ENCODE data around the gene TSPAN31. TPM values are rescaled to one million over a fixed set of nuclear protein-coding genes. Genes with fewer than 3 reads are reported as not detected.

Gene TSPAN31
- total RNA-seq, 1 donor from 2014 or later = 18.6 TPM

DNA sequence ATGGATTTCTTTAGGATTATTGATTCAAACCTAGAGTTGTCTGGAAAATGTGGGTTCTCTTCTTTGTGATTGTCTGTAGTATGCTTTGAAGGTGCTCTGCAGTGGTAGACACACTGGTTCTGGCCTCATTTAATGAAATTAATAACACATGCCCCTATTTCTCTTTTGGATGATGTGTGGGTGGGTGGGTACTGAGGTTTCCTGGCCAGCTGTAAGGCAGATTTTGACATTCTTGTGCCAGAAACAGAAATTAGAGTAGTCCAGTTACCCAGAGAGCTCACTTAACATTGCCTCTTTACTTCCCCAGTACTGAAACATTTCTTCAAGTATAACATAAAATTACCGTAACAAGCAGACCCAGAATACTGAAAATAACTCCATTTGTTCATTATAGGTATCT lies 52.2 kb downstream of the TSPAN31 start:
- Histone ChIP-seq H3K4me1 (ENCODE audit: insufficient read depth, low read length) (peaks cover 13% of the 10 kb centered on the region), H3K9me3 (ENCODE audit: insufficient read depth, low read depth, low read length) (no peaks in the 10 kb centered on the region), H3K4me3 (ENCODE audit: insufficient read depth, low read depth, low read length) (no peak overlapping the region), H4K20me1 (ENCODE audit: insufficient read depth, low read length) (no peaks in the 10 kb centered on the region), H3K79me2 (ENCODE audit: insufficient read depth, low read length) (no peaks in the 10 kb centered on the region), H2AFZ (ENCODE audit: low read depth, low read length) (no peak overlapping the region), H3K36me3 (ENCODE audit: insufficient read depth, low read length) (peaks cover 21% of the 10 kb centered on the region), H3K27ac (ENCODE audit: low read depth, low read length) (no peak overlapping the region), H3K4me2 (ENCODE audit: low read length) (no peak overlapping the region), H3K27me3 (ENCODE audit: insufficient read depth, low read length) (no peaks in the 10 kb centered on the region), H3K9ac (ENCODE audit: low read length) (no peak overlapping the region)
- H3K4me3 Mint-ChIP-seq (ENCODE audit: unreplicated experiment) = no peak overlapping the region
- H3K4me1 Mint-ChIP-seq (ENCODE audit: low read depth, unreplicated experiment) = peaks cover 9% of the 10 kb centered on the region
- DNase-seq (ENCODE audit: low read depth) = no peak
- FAIRE-seq = no peak
- H3K27ac Mint-ChIP-seq (ENCODE audit: unreplicated experiment) = no peak overlapping the region
- H3K9me3 Mint-ChIP-seq (ENCODE audit: unreplicated experiment) = no peaks in the 10 kb centered on the region
- H3K36me3 Mint-ChIP-seq (ENCODE audit: low read depth, unreplicated experiment) = peaks cover 19% of the 10 kb centered on the region
- TF ChIP-seq, protein P1, sequence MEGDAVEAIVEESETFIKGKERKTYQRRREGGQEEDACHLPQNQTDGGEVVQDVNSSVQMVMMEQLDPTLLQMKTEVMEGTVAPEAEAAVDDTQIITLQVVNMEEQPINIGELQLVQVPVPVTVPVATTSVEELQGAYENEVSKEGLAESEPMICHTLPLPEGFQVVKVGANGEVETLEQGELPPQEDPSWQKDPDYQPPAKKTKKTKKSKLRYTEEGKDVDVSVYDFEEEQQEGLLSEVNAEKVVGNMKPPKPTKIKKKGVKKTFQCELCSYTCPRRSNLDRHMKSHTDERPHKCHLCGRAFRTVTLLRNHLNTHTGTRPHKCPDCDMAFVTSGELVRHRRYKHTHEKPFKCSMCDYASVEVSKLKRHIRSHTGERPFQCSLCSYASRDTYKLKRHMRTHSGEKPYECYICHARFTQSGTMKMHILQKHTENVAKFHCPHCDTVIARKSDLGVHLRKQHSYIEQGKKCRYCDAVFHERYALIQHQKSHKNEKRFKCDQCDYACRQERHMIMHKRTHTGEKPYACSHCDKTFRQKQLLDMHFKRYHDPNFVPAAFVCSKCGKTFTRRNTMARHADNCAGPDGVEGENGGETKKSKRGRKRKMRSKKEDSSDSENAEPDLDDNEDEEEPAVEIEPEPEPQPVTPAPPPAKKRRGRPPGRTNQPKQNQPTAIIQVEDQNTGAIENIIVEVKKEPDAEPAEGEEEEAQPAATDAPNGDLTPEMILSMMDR (IDR thresholded peaks at IDR 0.05; ENCODE audit: insufficient read depth, low read depth, low read length) = no peak
- TF ChIP-seq EZH2 (IDR thresholded peaks at IDR 0.05; ENCODE audit: insufficient read depth, low read length) = no peak
- H3K27me3 Mint-ChIP-seq (ENCODE audit: low read depth, unreplicated experiment) = no peaks in the 10 kb centered on the region

- peaks cover 24% of the 10 kb centered on the region for H3K36me3 ChIP-seq (ENCODE audit: insufficient read depth, low read length)
- TF ChIP-seq, protein P1 (IDR thresholded peaks at IDR 0.05; ENCODE audit: insufficient read depth, low read depth, low read length) = no peak
- no peak for TF ChIP-seq EZH2 (IDR thresholded peaks at IDR 0.05; ENCODE audit: insufficient read depth, low read length)
- H3K79me2 ChIP-seq (ENCODE audit: insufficient read depth, low read length) = no peaks in the 10 kb centered on the region
- Mint-ChIP-seq H3K36me3 (ENCODE audit: low read depth, unreplicated experiment) (peaks cover 17% of the 10 kb centered on the region), H3K4me1 (ENCODE audit: low read depth, unreplicated experiment) (peaks cover 9% of the 10 kb centered on the region), H3K4me3 (ENCODE audit: unreplicated experiment) (no peak overlapping the region), H3K27ac (ENCODE audit: unreplicated experiment) (no peak overlapping the region), H3K27me3 (ENCODE audit: low read depth, unreplicated experiment) (no peaks in the 10 kb centered on the region), H3K9me3 (ENCODE audit: unreplicated experiment) (no peaks in the 10 kb centered on the region)
- FAIRE-seq (no peak), DNase-seq (ENCODE audit: low read depth) (no peak)
- H3K9me3 ChIP-seq (ENCODE audit: insufficient read depth, low read depth, low read length) = no peaks in the 10 kb centered on the region
- H3K27me3 ChIP-seq (ENCODE audit: insufficient read depth, low read length) = no peaks in the 10 kb centered on the region
- H3K4me2 ChIP-seq (ENCODE audit: low read length) = no peak overlapping the region
- H4K20me1 ChIP-seq (ENCODE audit: insufficient read depth, low read length) = no peaks in the 10 kb centered on the region
- H3K9ac ChIP-seq (ENCODE audit: low read length) = no peak overlapping the region
- H2AFZ ChIP-seq (ENCODE audit: low read depth, low read length) = no peak overlapping the region
- no peak overlapping the region for H3K4me3 ChIP-seq (ENCODE audit: insufficient read depth, low read depth, low read length)
- peaks cover 13% of the 10 kb centered on the region for H3K4me1 ChIP-seq (ENCODE audit: insufficient read depth, low read length)
- H3K27ac ChIP-seq (ENCODE audit: low read depth, low read length) = no peak overlapping the region
Measured at GRCh38 chr12:57797933-57798332, 53.1 kb downstream of the TSPAN31 start.

Small RNA genes lying within 50 kb of the gene (microRNA-seq; reads per million reads assigned to microRNA genes)
- gene MIR6759 = not detected

Other genes with a start within 250 kb of the TSPAN31 start
- 42.6 and 45.1 TPM in 2 replicates for gene DDIT3, start 224.5 kb upstream of the TSPAN31 start, total RNA-seq
- gene MBD6, start 222.2 kb upstream of the TSPAN31 start, total RNA-seq = 55.3 and 58.5 TPM in 2 replicates
- gene DCTN2, start 197.8 kb upstream of the TSPAN31 start, total RNA-seq = 94.5 and 107 TPM in 2 replicates
- 7.2 and 8.6 TPM in 2 replicates for gene KIF5A, start 195.0 kb upstream of the TSPAN31 start, total RNA-seq
- gene PIP4K2C, start 153.8 kb upstream of the TSPAN31 start, total RNA-seq = 43.3 and 43.6 TPM in 2 replicates
- gene DTX3, start 140.2 kb upstream of the TSPAN31 start, total RNA-seq = 18.3 and 20.8 TPM in 2 replicates
- gene ARHGEF25, start 133.6 kb upstream of the TSPAN31 start, total RNA-seq = 16.8 and 24.5 TPM in 2 replicates
- 2.5 and 2.6 TPM in 2 replicates for gene B4GALNT1, start 111.8 kb upstream of the TSPAN31 start, total RNA-seq
- gene OS9, start 50.9 kb upstream of the TSPAN31 start, total RNA-seq = 194 and 215 TPM in 2 replicates
- gene AGAP2, start 6.3 kb upstream of the TSPAN31 start, total RNA-seq = 0.14 and 0.17 TPM in 2 replicates
- gene CDK4, start 7.3 kb downstream of the TSPAN31 start, total RNA-seq = 113 and 133 TPM in 2 replicates
- 11.3 and 13.0 TPM in 2 replicates for gene MARCHF9, start 10.1 kb downstream of the TSPAN31 start, total RNA-seq
- gene CYP27B1, start 22.0 kb downstream of the TSPAN31 start, total RNA-seq = 1.5 TPM in 2 replicates
- 21.1 and 25.7 TPM in 2 replicates for gene METTL1, start 27.1 kb downstream of the TSPAN31 start, total RNA-seq
- 8.1 and 11.6 TPM in 2 replicates for gene EEF1AKMT3, start 27.6 kb downstream of the TSPAN31 start, total RNA-seq
- 26.6 and 30.0 TPM in 2 replicates for gene TSFM, start 37.7 kb downstream of the TSPAN31 start, total RNA-seq
- gene AVIL, start 73.7 kb downstream of the TSPAN31 start, total RNA-seq = 2.5 and 3.2 TPM in 2 replicates
- 87.1 and 91.9 TPM in 2 replicates for gene CTDSP2, start 101.7 kb downstream of the TSPAN31 start, total RNA-seq
- 3.2 and 3.4 TPM in 2 replicates for gene ATP23, start 196.5 kb downstream of the TSPAN31 start, total RNA-seq

Measured in astrocyte (in vitro differentiated cells and primary cell).